ENCODE results near the gene GSG1.
A peak's percentile ranks its signal among the peaks of the same experiment; 100 is the strongest.

GSG1 gene

DNA sequence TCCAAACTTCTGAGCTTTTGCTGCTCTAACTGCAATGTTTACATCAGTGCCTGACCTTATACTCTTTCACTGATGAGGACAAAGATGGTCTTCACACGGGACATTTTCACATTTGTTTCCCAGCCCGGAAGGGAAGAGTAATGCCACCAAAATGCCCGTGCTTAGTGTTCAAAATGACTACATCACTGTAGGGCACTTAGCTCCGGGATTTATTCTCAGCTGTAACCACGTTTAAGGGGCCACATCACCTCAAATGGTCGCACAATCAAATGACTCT lies 2.9 kb downstream of the GSG1 start:
- no peak for TF ChIP-seq CTCF (conservative IDR thresholded peaks at IDR 0.05; ENCODE audit: low read depth, low read length)
- peak overlapping the region; percentile 50 for H3K4me3 ChIP-seq (ENCODE audit: low read length)
- no peak for DNase-seq (ENCODE audit: low read depth)

DNA sequence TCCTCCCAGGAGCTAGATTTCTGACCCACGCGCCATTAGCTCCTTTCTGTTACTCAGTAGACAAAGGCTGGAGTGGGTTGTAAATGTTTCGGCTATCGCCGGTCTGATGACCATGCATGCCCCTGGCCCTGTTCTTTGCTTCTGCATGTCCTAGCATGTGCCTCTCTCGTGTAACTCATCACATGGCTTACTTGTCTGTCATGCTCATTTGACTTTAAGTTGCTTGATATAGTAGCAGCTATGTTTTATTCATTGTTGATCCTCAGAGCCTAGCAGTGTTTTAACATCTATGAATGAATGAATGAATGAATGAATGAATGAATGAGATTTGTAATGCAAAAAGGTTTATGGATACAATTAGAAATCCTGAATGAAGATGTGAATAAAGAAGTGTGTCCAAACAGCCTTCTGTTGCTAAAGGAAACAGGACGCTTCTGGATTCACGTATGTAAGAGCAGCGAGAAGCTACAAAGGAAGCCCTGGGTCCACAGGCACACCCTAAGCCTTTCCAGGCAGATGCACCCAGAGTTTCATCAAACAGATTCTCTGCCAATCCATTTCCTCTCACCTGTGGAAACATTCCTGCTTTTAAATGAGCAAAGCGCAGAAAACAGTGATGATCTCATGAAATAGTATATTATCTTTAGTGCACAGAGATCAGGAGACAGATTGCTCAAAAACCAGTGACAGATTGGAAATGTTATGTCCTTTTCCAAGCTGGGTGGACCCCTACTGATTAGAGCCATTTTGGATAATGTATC lies 3.4 kb downstream of the GSG1 start:
- no peak for TF ChIP-seq CTCF (conservative IDR thresholded peaks at IDR 0.05; ENCODE audit: low read depth, low read length)
- H3K4me3 ChIP-seq (ENCODE audit: low read length) = no peak overlapping the region
- DNase-seq (ENCODE audit: low read depth) = no peak

GRCh38 chr12:13099066-13099843 lies 4.2 kb downstream of the GSG1 start:
- no peak for TF ChIP-seq CTCF (conservative IDR thresholded peaks at IDR 0.05; ENCODE audit: low read depth, low read length)
- DNase-seq (ENCODE audit: low read depth) = no peak
- H3K4me3 ChIP-seq (ENCODE audit: low read length) = no peak overlapping the region

GRCh38 chr12:13097491-13098011 lies 5.9 kb downstream of the GSG1 start:
- H3K4me3 ChIP-seq (ENCODE audit: low read length) = no peak overlapping the region
- no peak for TF ChIP-seq CTCF (conservative IDR thresholded peaks at IDR 0.05; ENCODE audit: low read depth, low read length)
- DNase-seq (ENCODE audit: low read depth) = no peak

- H3K4me3 ChIP-seq (ENCODE audit: low read length) = no peak overlapping the region
- no peak for TF ChIP-seq CTCF (conservative IDR thresholded peaks at IDR 0.05; ENCODE audit: low read depth, low read length)
- no peak for DNase-seq (ENCODE audit: low read depth)
Measured at GRCh38 chr12:13095266-13095995, 8.0 kb downstream of the GSG1 start.

DNA sequence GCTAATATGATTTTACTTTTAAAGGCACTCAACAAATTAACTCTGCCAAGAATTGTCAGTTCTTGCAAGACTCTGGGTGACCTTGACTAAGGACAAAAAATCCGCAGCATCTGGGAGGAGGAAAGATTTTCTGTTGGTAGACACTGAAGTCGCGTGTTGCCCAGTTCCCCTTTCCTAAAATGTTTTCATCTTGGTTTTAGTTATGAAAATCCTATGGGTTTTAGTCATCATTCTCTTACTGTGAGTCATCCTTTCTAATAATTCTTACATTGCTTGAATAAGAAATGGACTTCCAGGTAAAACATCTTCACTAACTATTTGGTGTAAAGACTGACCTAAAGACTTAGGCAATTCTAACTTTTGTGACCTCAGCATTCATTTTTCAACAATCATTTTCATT lies 9.1 kb downstream of the GSG1 start:
- no peak for TF ChIP-seq CTCF (conservative IDR thresholded peaks at IDR 0.05; ENCODE audit: low read depth, low read length)
- no peak for DNase-seq (ENCODE audit: low read depth)
- H3K4me3 ChIP-seq (ENCODE audit: low read length) = no peak overlapping the region

All from retinal pigment epithelial cell (primary cell).